NB4 (cell line): ENCODE results near the gene DRC3.

Experiments
- MAX ChIP-seq: IDR thresholded peaks from 2 replicates; pipeline ENCODE4 v1.6.1; 2011; ENCODE audit warnings: low read depth, low read length
- POLR2A ChIP-seq: IDR thresholded peaks from 2 replicates; pipeline ENCODE4 v1.6.1; 2011; ENCODE audit warnings: mild to moderate bottlenecking; ENCODE audit not compliant: insufficient read length; ENCODE audit errors: extremely low read depth

- TF ChIP-seq POLR2A (no peak), MAX (no peak)
Measured at GRCh38 chr17:18008496-18009268, 36.0 kb downstream of the DRC3 start.
